Endothelial cell of hepatic sinusoid (primary cell): ENCODE results near the gene ROBO2.

Experiments
- in situ Hi-C: cut with HindIII; loops from 2 replicates; pipeline ENCODE4 v1.10.0; 2017; ENCODE audit warnings: low sequenced_read_pairs

Gene ROBO2

GRCh38 chr3:77321646-77322045 lies 281.7 kb downstream of the ROBO2 start:
- in situ Hi-C loops, result no loop called here

- in situ Hi-C loops, result no loop called here
Measured at GRCh38 chr3:77323626-77324025, 283.7 kb downstream of the ROBO2 start.

GRCh38 chr3:77324105-77324504 lies 284.2 kb downstream of the ROBO2 start:
- in situ Hi-C loops, result no loop called here

GRCh38 chr3:77325280-77325679 lies 285.4 kb downstream of the ROBO2 start:
- in situ Hi-C loops, result no loop called here

GRCh38 chr3:77325702-77326101 lies 285.8 kb downstream of the ROBO2 start:
- in situ Hi-C loops, result no loop called here

- in situ Hi-C loops, result no loop called here
Measured at GRCh38 chr3:77326586-77326985, 286.7 kb downstream of the ROBO2 start.

- in situ Hi-C loops, result no loop called here
Measured at GRCh38 chr3:77328690-77329089, 288.8 kb downstream of the ROBO2 start.

GRCh38 chr3:77329116-77329515 lies 289.2 kb downstream of the ROBO2 start:
- in situ Hi-C loops, result no loop called here

- in situ Hi-C loops, result no loop called here
Measured at GRCh38 chr3:77338195-77338594, 298.3 kb downstream of the ROBO2 start.

- in situ Hi-C loops, result no loop called here
Measured at GRCh38 chr3:77342027-77342426, 302.1 kb downstream of the ROBO2 start.

GRCh38 chr3:77342688-77343087 lies 302.8 kb downstream of the ROBO2 start:
- in situ Hi-C loops, result no loop called here

- in situ Hi-C loops, result no loop called here
Measured at GRCh38 chr3:77345009-77345408, 305.1 kb downstream of the ROBO2 start.

GRCh38 chr3:77348244-77348855 lies 308.5 kb downstream of the ROBO2 start:
- in situ Hi-C loops, result no loop called here

- in situ Hi-C loops, result no loop called here
Measured at GRCh38 chr3:77354958-77355357, 315.1 kb downstream of the ROBO2 start.

- in situ Hi-C loops, result no loop called here
Measured at GRCh38 chr3:77362936-77363335, 323.0 kb downstream of the ROBO2 start.

- in situ Hi-C loops, result no loop called here
Measured at GRCh38 chr3:77365152-77365551, 325.3 kb downstream of the ROBO2 start.

GRCh38 chr3:77370413-77370812 lies 330.5 kb downstream of the ROBO2 start:
- in situ Hi-C loops, result no loop called here

- in situ Hi-C loops, result no loop called here
Measured at GRCh38 chr3:77372018-77372417, 332.1 kb downstream of the ROBO2 start.

- in situ Hi-C loops, result no loop called here
Measured at GRCh38 chr3:77372634-77373346, 332.9 kb downstream of the ROBO2 start.

- in situ Hi-C loops, result no loop called here
Measured at GRCh38 chr3:77373619-77374018, 333.7 kb downstream of the ROBO2 start.

GRCh38 chr3:77376511-77376910 lies 336.6 kb downstream of the ROBO2 start:
- in situ Hi-C loops, result no loop called here

- in situ Hi-C loops, result no loop called here
Measured at GRCh38 chr3:77377717-77378116, 337.8 kb downstream of the ROBO2 start.

GRCh38 chr3:77380136-77380535 lies 340.2 kb downstream of the ROBO2 start:
- in situ Hi-C loops, result no loop called here
